ENCODE results near the gene KPNA2. TPM values are rescaled to one million over a fixed set of nuclear protein-coding genes. Genes with fewer than 3 reads are reported as not detected.

KPNA2 gene
- polyA plus RNA-seq, 3 donors = 23.2 to 36.1 (median 23.2) TPM

DNA sequence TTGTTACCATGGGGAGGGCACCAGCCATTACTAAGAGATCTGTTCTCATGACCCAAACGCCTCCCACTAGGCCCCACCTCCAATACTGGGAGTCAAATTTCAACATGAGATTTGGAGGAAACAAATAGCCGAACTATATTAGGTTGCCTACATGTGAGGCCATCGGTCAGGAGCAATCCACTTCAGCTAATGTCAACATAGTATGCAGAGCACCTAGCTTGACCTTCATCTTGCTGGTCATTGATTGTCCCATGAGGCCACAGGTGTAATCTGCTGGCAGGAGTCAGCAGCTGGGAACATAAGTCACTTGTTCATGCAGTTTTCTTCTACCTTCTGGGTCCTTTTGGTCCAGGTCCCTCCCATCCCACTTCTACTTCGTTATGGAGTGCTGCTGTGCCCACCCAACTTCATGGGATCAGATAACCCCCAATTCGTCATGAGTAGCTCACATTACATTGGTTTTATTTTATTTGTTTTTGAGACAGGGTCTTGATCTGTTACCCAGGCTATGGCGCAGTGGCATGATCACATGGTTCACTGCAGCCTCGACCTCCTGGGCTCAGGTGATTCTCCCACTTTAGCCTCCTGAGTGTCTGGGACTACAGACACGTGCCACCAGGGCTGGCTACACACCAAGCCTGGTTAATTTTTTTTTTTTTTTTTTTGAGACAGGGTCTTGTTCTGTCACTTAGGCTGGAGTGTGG, 5.9 kb upstream of the KPNA2 start:
- no peaks in the 10 kb centered on the region for H3K4me1 Mint-ChIP-seq
- Histone ChIP-seq H3K27ac (ENCODE audit: low read depth in 1 of 2, low read length in 2 of 2) (no peak overlapping the region), H3K79me2 (ENCODE audit: insufficient read depth, low read length) (no peaks in the 10 kb centered on the region), H3K4me1 (ENCODE audit: control insufficient read depth in 1 of 2, insufficient read depth in 2 of 2, low read length in 2 of 2) (peaks cover 0 to 2% of the 10 kb centered on the region in 2 donors), H2AFZ (ENCODE audit: insufficient read depth, low read depth, low read length, poor library complexity, severe bottlenecking) (no peak overlapping the region), H3K9me3 (replicated peaks in 1 of 2; ENCODE audit: control insufficient read depth in 1 of 2, insufficient read depth in 1 of 2, low read length in 2 of 2) (no peaks in the 10 kb centered on the region), H3K4me2 (replicated peaks; ENCODE audit: extremely low read depth, low read length, poor library complexity, severe bottlenecking) (no peak overlapping the region), H3K9ac (ENCODE audit: insufficient read depth, low read length, poor library complexity, severe bottlenecking) (no peak overlapping the region), H4K20me1 (ENCODE audit: insufficient read depth, low read length) (no peaks in the 10 kb centered on the region), H3K27me3 (ENCODE audit: control insufficient read depth in 2 of 2, insufficient read depth in 2 of 2, low read length in 2 of 2) (no peaks in the 10 kb centered on the region), H3K4me3 (replicated peaks in 1 of 3; ENCODE audit: low read depth in 2 of 3, low read length in 3 of 3) (no peak overlapping the region), H3K36me3 (replicated peaks in 1 of 2; ENCODE audit: control insufficient read depth in 1 of 2, insufficient read depth in 2 of 2, low read length in 2 of 2) (no peaks in the 10 kb centered on the region)
- DNase-seq = no peak
- intact Hi-C loops (cut with micrococcal nuclease) = loop anchor here in 1 of 2 donors (10.0 kb wide), 1 partner anchor 75 kb away; no protein-coding TSS in a partner anchor
- 90% methylated on average over 4 of the region's 8 CpGs for WGBS (ENCODE audit: insufficient coverage)
- H3K27me3 Mint-ChIP-seq (ENCODE audit: low read depth in 3 of 3) = peaks cover 3 to 5% (median 3%) of the 10 kb centered on the region in 3 donors
- TF ChIP-seq CTCF (IDR thresholded peaks at IDR 0.05) = no peak
- no peak overlapping the region for H3K4me3 Mint-ChIP-seq
- H3K27ac Mint-ChIP-seq = no peak overlapping the region
- peaks cover 0 to 4% (median 0%) of the 10 kb centered on the region in 7 donors for H3K9me3 Mint-ChIP-seq
- H3K36me3 Mint-ChIP-seq = no peaks in the 10 kb centered on the region

GRCh38 chr17:68033636-68034451, 1.7 kb upstream of the KPNA2 start:
- Histone ChIP-seq H3K79me2 (ENCODE audit: insufficient read depth, low read length) (peaks cover 34% of the 10 kb centered on the region), H2AFZ (ENCODE audit: insufficient read depth, low read depth, low read length, poor library complexity, severe bottlenecking) (peak overlapping the region; percentile 55), H3K27ac (ENCODE audit: low read depth in 1 of 2, low read length in 2 of 2) (no peak overlapping the region), H3K36me3 (replicated peaks in 1 of 2; ENCODE audit: control insufficient read depth in 1 of 2, insufficient read depth in 2 of 2, low read length in 2 of 2) (peaks cover 7 to 11% of the 10 kb centered on the region in 2 donors), H3K27me3 (ENCODE audit: control insufficient read depth in 2 of 2, insufficient read depth in 2 of 2, low read length in 2 of 2) (no peaks in the 10 kb centered on the region), H4K20me1 (ENCODE audit: insufficient read depth, low read length) (no peaks in the 10 kb centered on the region), H3K4me2 (replicated peaks; ENCODE audit: extremely low read depth, low read length, poor library complexity, severe bottlenecking) (no peak overlapping the region), H3K9me3 (replicated peaks in 1 of 2; ENCODE audit: control insufficient read depth in 1 of 2, insufficient read depth in 1 of 2, low read length in 2 of 2) (no peaks in the 10 kb centered on the region), H3K4me3 (replicated peaks in 1 of 3; ENCODE audit: low read depth in 2 of 3, low read length in 3 of 3) (no peak overlapping the region), H3K4me1 (ENCODE audit: control insufficient read depth in 1 of 2, insufficient read depth in 2 of 2, low read length in 2 of 2) (peaks cover 16 to 24% of the 10 kb centered on the region in 2 donors), H3K9ac (ENCODE audit: insufficient read depth, low read length, poor library complexity, severe bottlenecking) (no peak overlapping the region)
- DNase-seq = no peak
- Mint-ChIP-seq H3K27ac (peak overlapping the region in 1 of 7 donors; percentile 61), H3K4me3 (no peak overlapping the region), H3K9me3 (peaks cover 0 to 4% (median 0%) of the 10 kb centered on the region in 7 donors), H3K4me1 (peaks cover 15% of the 10 kb centered on the region), H3K27me3 (ENCODE audit: low read depth in 3 of 3) (peaks cover 1 to 2% (median 1%) of the 10 kb centered on the region in 3 donors), H3K36me3 (peaks cover 11 to 13% of the 10 kb centered on the region in 2 donors)
- intact Hi-C loops (cut with micrococcal nuclease) = loop anchor here in 1 of 2 donors (10.0 kb wide), 1 partner anchor 71 kb away; no protein-coding TSS in a partner anchor
- 100% methylated on average over 3 of the region's 7 CpGs for WGBS (ENCODE audit: insufficient coverage)
- no peak for TF ChIP-seq CTCF (IDR thresholded peaks at IDR 0.05)

Data from CD14-positive monocyte (primary cell).